ENCODE measurements around the gene PHF20. TPM values are rescaled to one million over a fixed set of nuclear protein-coding genes. Genes with fewer than 3 reads are reported as not detected.
A peak's percentile ranks its signal among the peaks of the same experiment; 100 is the strongest.

The PHF20 gene
- total RNA-seq, 1 donor, result 34.5 TPM

GRCh38 chr20:35972462-35972861 is 200.6 kb downstream of the PHF20 start:
- peak; percentile 46 for DNase-seq (ENCODE audit: low read depth)
- no peak overlapping the region for H3K4me3 ChIP-seq (ENCODE audit: low read depth, low read length)
- no peak for TF ChIP-seq CTCF (IDR thresholded peaks at IDR 0.05; ENCODE audit: insufficient read depth, low read depth, low read length)

GRCh38 chr20:35974256-35974655 is 202.4 kb downstream of the PHF20 start:
- TF ChIP-seq CTCF (IDR thresholded peaks at IDR 0.05; ENCODE audit: insufficient read depth, low read depth, low read length), result no peak
- no peak overlapping the region for H3K4me3 ChIP-seq (ENCODE audit: low read depth, low read length)
- DNase-seq (ENCODE audit: low read depth), result no peak

GRCh38 chr20:35975576-35976373 is 204.0 kb downstream of the PHF20 start:
- no peak for DNase-seq (ENCODE audit: low read depth)
- H3K4me3 ChIP-seq (ENCODE audit: low read depth, low read length), result no peak overlapping the region
- TF ChIP-seq CTCF (IDR thresholded peaks at IDR 0.05; ENCODE audit: insufficient read depth, low read depth, low read length), result no peak

GRCh38 chr20:35978041-35978513 is 206.3 kb downstream of the PHF20 start:
- DNase-seq (ENCODE audit: low read depth), result peak; percentile 55
- TF ChIP-seq CTCF (IDR thresholded peaks at IDR 0.05; ENCODE audit: insufficient read depth, low read depth, low read length), result no peak
- H3K4me3 ChIP-seq (ENCODE audit: low read depth, low read length), result no peak overlapping the region

GRCh38 chr20:35979544-35979943 is 207.7 kb downstream of the PHF20 start:
- no peak for DNase-seq (ENCODE audit: low read depth)
- no peak for TF ChIP-seq CTCF (IDR thresholded peaks at IDR 0.05; ENCODE audit: insufficient read depth, low read depth, low read length)
- H3K4me3 ChIP-seq (ENCODE audit: low read depth, low read length), result no peak overlapping the region

GRCh38 chr20:35981969-35982368 is 210.2 kb downstream of the PHF20 start:
- no peak overlapping the region for H3K4me3 ChIP-seq (ENCODE audit: low read depth, low read length)
- no peak for TF ChIP-seq CTCF (IDR thresholded peaks at IDR 0.05; ENCODE audit: insufficient read depth, low read depth, low read length)
- no peak for DNase-seq (ENCODE audit: low read depth)

All from fibroblast of villous mesenchyme (primary cell).